ENCODE data around the gene UBR3. TPM values are rescaled to one million over a fixed set of nuclear protein-coding genes. Genes with fewer than 3 reads are reported as not detected.
"Not testable (repeated sequence)": the region's sequence is repeated elsewhere in the genome, so short reads cannot be mapped to it uniquely, and the experiment has no call there.

UBR3 gene
- polyA plus RNA-seq, 1 donor from 2014 or later = 75.2 TPM

DNA sequence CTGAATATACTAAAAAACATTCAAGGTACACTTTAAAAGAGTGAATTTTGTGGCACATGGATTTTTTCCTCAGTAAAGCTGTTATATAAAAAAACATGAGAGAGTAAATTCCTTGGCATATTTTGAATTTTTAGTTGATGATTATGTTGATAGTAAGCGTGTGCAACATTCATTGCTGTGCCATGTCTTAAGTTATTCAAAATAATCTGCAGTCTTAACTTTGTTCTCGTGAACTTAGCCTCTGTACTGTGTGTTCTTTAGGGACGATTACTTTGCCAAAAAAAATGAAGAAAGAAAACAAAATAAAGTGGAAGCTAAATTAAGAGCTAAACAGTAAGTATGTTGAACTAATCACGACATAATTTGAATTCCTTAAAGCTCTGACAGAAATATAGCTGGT is 19.0 kb upstream of the UBR3 start:
- Histone ChIP-seq H3K27me3 (ENCODE audit: insufficient read depth, low read depth, low read length) (no peaks in the 10 kb centered on the region), H3K36me3 (ENCODE audit: insufficient read depth, low read length) (peaks cover 3% of the 10 kb centered on the region)

DNA sequence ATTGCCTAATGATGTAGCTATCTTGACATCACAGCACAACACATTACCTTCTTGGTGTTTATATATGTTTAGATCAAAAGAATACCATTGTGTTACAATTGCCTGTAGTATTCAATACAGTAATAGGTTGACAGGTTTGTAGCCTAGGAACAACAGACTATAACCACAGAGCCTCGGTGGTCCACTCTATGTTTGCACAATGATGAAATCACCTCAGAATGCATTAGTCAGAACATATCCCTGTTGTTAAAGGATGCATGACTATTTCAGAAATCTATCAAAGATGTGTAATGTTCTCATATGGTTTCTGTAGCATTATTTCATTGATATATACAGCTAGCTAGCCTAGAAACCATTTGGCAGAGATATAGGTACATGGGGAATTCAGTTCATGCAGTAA is 11.4 kb upstream of the UBR3 start:
- no peaks in the 10 kb centered on the region for H3K9me3 ChIP-seq (ENCODE audit: low read length)
- no peak overlapping the region for H3K9ac ChIP-seq (ENCODE audit: low read length)
- H2AFZ ChIP-seq (ENCODE audit: low read depth, low read length) = no peak overlapping the region
- H3K36me3 ChIP-seq (ENCODE audit: insufficient read depth, low read length) = no peaks in the 10 kb centered on the region
- H3K9me2 ChIP-seq (ENCODE audit: insufficient read depth, low read length) = no peaks in the 10 kb centered on the region
- no peaks in the 10 kb centered on the region for H3F3A ChIP-seq (ENCODE audit: insufficient read depth, low read length, poor library complexity, severe bottlenecking)
- H4K20me1 ChIP-seq (ENCODE audit: insufficient read depth) = no peaks in the 10 kb centered on the region
- no peaks in the 10 kb centered on the region for H3K79me2 ChIP-seq (replicated peaks; ENCODE audit: insufficient read depth, low read length)
- no peak overlapping the region for H3K4me3 ChIP-seq (ENCODE audit: low read length)
- H3K27me3 ChIP-seq (ENCODE audit: insufficient read depth, low read depth, low read length) = no peaks in the 10 kb centered on the region
- H3K4me2 ChIP-seq (ENCODE audit: low read length) = no peak overlapping the region
- H3K27ac ChIP-seq (ENCODE audit: low read length) = no peak overlapping the region
- TF ChIP-seq SMC3 (conservative IDR thresholded peaks at IDR 0.05; ENCODE audit: poor library complexity) = no peak
- TF ChIP-seq TAF1 (IDR thresholded peaks at IDR 0.05; ENCODE audit: low read depth) = no peak
- TF ChIP-seq POLR2AphosphoS5 (IDR thresholded peaks at IDR 0.05) = no peak
- TF ChIP-seq MXI1 (conservative IDR thresholded peaks at IDR 0.05; ENCODE audit: poor library complexity, severe bottlenecking) = no peak
- TF ChIP-seq RAD21 (conservative IDR thresholded peaks at IDR 0.05) = no peak

More for the DNA sequence above, 19.0 kb upstream of the UBR3 start:
- no peak overlapping the region for H2AFZ ChIP-seq (ENCODE audit: low read depth, low read length)
- no peak overlapping the region for H3K27ac ChIP-seq (ENCODE audit: low read length)
- H3K9ac ChIP-seq (ENCODE audit: low read length) = no peak overlapping the region
- peaks cover 6% of the 10 kb centered on the region for H3K79me2 ChIP-seq (replicated peaks; ENCODE audit: insufficient read depth, low read length)
- H3K9me2 ChIP-seq (ENCODE audit: insufficient read depth, low read length) = no peaks in the 10 kb centered on the region
- no peak overlapping the region for H3K4me2 ChIP-seq (ENCODE audit: low read length)
- TF ChIP-seq EP300 (conservative IDR thresholded peaks at IDR 0.05; ENCODE audit: poor library complexity, severe bottlenecking) (no peak), TAF1 (IDR thresholded peaks at IDR 0.05; ENCODE audit: low read depth) (no peak), MXI1 (conservative IDR thresholded peaks at IDR 0.05; ENCODE audit: poor library complexity, severe bottlenecking) (no peak), SMC3 (conservative IDR thresholded peaks at IDR 0.05; ENCODE audit: poor library complexity) (no peak), RAD21 (conservative IDR thresholded peaks at IDR 0.05) (no peak), POLR2AphosphoS5 (IDR thresholded peaks at IDR 0.05) (no peak), EZH2 (IDR thresholded peaks at IDR 0.05; ENCODE audit: borderline replicate concordance, insufficient read depth, low read length, poor library complexity, severe bottlenecking) (no peak)
- TF ChIP-seq, protein P1, sequence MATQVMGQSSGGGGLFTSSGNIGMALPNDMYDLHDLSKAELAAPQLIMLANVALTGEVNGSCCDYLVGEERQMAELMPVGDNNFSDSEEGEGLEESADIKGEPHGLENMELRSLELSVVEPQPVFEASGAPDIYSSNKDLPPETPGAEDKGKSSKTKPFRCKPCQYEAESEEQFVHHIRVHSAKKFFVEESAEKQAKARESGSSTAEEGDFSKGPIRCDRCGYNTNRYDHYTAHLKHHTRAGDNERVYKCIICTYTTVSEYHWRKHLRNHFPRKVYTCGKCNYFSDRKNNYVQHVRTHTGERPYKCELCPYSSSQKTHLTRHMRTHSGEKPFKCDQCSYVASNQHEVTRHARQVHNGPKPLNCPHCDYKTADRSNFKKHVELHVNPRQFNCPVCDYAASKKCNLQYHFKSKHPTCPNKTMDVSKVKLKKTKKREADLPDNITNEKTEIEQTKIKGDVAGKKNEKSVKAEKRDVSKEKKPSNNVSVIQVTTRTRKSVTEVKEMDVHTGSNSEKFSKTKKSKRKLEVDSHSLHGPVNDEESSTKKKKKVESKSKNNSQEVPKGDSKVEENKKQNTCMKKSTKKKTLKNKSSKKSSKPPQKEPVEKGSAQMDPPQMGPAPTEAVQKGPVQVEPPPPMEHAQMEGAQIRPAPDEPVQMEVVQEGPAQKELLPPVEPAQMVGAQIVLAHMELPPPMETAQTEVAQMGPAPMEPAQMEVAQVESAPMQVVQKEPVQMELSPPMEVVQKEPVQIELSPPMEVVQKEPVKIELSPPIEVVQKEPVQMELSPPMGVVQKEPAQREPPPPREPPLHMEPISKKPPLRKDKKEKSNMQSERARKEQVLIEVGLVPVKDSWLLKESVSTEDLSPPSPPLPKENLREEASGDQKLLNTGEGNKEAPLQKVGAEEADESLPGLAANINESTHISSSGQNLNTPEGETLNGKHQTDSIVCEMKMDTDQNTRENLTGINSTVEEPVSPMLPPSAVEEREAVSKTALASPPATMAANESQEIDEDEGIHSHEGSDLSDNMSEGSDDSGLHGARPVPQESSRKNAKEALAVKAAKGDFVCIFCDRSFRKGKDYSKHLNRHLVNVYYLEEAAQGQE (IDR thresholded peaks at IDR 0.05; ENCODE audit: borderline replicate concordance) = no peak
- TF ChIP-seq, protein P2, sequence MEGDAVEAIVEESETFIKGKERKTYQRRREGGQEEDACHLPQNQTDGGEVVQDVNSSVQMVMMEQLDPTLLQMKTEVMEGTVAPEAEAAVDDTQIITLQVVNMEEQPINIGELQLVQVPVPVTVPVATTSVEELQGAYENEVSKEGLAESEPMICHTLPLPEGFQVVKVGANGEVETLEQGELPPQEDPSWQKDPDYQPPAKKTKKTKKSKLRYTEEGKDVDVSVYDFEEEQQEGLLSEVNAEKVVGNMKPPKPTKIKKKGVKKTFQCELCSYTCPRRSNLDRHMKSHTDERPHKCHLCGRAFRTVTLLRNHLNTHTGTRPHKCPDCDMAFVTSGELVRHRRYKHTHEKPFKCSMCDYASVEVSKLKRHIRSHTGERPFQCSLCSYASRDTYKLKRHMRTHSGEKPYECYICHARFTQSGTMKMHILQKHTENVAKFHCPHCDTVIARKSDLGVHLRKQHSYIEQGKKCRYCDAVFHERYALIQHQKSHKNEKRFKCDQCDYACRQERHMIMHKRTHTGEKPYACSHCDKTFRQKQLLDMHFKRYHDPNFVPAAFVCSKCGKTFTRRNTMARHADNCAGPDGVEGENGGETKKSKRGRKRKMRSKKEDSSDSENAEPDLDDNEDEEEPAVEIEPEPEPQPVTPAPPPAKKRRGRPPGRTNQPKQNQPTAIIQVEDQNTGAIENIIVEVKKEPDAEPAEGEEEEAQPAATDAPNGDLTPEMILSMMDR (IDR thresholded peaks at IDR 0.05; ENCODE audit: poor library complexity, severe bottlenecking) = no peak
- no peak overlapping the region for H3K4me3 ChIP-seq (ENCODE audit: low read length)
- no peaks in the 10 kb centered on the region for H4K20me1 ChIP-seq (ENCODE audit: insufficient read depth)
- H3F3A ChIP-seq (ENCODE audit: insufficient read depth, low read length, poor library complexity, severe bottlenecking) = no peaks in the 10 kb centered on the region
- no peaks in the 10 kb centered on the region for H3K9me3 ChIP-seq (ENCODE audit: low read length)

DNA sequence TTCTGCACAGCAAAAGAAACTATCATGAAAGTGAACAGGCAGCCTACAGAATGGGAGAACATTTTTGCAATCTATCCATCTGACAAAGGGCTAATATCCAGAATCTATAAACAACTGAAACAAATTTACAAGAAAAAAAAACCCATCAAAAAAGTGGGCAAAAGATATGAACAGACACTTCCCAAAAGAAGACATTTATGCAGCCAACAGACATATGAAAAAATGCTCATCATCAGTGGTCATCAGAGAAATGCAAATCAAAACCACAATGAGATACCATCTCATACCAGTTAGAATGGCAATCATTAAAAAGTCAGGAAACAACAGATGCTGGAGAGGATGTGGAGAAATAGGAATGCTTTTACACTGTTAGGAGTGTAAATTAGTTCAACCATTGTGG is 10.3 kb upstream of the UBR3 start:
- H3K36me3 ChIP-seq (ENCODE audit: insufficient read depth, low read length); H3K27me3 ChIP-seq (ENCODE audit: insufficient read depth, low read depth, low read length); H4K20me1 ChIP-seq (ENCODE audit: insufficient read depth); H3K9ac ChIP-seq (ENCODE audit: low read length); H2AFZ ChIP-seq (ENCODE audit: low read depth, low read length); H3K4me2 ChIP-seq (ENCODE audit: low read length); H3K27ac ChIP-seq (ENCODE audit: low read length); H3K9me2 ChIP-seq (ENCODE audit: insufficient read depth, low read length); H3F3A ChIP-seq (ENCODE audit: insufficient read depth, low read length, poor library complexity, severe bottlenecking); H3K9me3 ChIP-seq (ENCODE audit: low read length); H3K79me2 ChIP-seq (replicated peaks; ENCODE audit: insufficient read depth, low read length); H3K4me3 ChIP-seq (ENCODE audit: low read length): not testable (repeated sequence)

DNA sequence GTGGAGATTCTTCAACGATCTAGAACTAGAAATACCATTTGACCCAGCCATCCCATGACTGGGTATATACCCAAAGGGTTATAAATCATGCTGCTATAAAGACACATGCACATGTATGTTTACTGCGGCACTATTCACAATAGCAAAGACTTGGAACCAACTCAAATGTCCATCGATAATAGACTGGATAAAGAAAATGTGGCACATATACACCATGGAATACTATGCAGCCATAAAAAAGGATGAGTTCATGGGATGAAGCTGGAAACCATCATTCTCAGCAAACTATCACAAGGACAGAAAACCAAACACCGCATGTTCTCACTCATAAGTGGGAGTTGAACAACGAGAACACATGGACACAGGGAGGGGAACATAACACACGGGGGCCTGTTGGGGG is 9.9 kb upstream of the UBR3 start:
- not testable (repeated sequence) for H3K4me3 ChIP-seq (ENCODE audit: low read length); H3K27ac ChIP-seq (ENCODE audit: low read length); H3K9me2 ChIP-seq (ENCODE audit: insufficient read depth, low read length); H3K9ac ChIP-seq (ENCODE audit: low read length); H4K20me1 ChIP-seq (ENCODE audit: insufficient read depth); H3K9me3 ChIP-seq (ENCODE audit: low read length); H3K27me3 ChIP-seq (ENCODE audit: insufficient read depth, low read depth, low read length); H3K79me2 ChIP-seq (replicated peaks; ENCODE audit: insufficient read depth, low read length); H2AFZ ChIP-seq (ENCODE audit: low read depth, low read length); H3K36me3 ChIP-seq (ENCODE audit: insufficient read depth, low read length); H3F3A ChIP-seq (ENCODE audit: insufficient read depth, low read length, poor library complexity, severe bottlenecking); H3K4me2 ChIP-seq (ENCODE audit: low read length)
